CD4-positive, alpha-beta T cell treated with Interferon alpha-2 for 1 hour (primary cell): ENCODE data around the gene CTBP1.

Source experiments
- DNase-seq, 2 donors: peaks; one replicate each; pipeline ENCODE4 v3.0.0-alpha.2; 2020 to 2022

Gene CTBP1

GRCh38 chr4:1172228-1172851, 76.6 kb downstream of the CTBP1 start, which contains the start of gene SPON2:
Gene SPON2 (minus strand): TSS chr4:1172583.
- DNase-seq = no peak

GRCh38 chr4:1171311-1172227, 77.4 kb downstream of the CTBP1 start:
- peak; percentile 50 to 63 for DNase-seq

GRCh38 chr4:1170976-1171310, 78.0 kb downstream of the CTBP1 start:
- no peak for DNase-seq

GRCh38 chr4:1170156-1170975, 78.6 kb downstream of the CTBP1 start:
- DNase-seq = no peak

- no peak for DNase-seq
Observed at GRCh38 chr4:1169691-1170096, 79.2 kb downstream of the CTBP1 start.

- no peak for DNase-seq
Observed at GRCh38 chr4:1169171-1169671, 79.7 kb downstream of the CTBP1 start.

- no peak for DNase-seq
Observed at GRCh38 chr4:1168191-1169101, 80.5 kb downstream of the CTBP1 start.

GRCh38 chr4:1167244-1167949, 81.5 kb downstream of the CTBP1 start:
- DNase-seq = peak; percentile 93 to 94

- DNase-seq = no peak
Observed at GRCh38 chr4:1166509-1167243, 82.3 kb downstream of the CTBP1 start.

GRCh38 chr4:1164956-1165545, 83.9 kb downstream of the CTBP1 start:
- DNase-seq = no peak

- DNase-seq = no peak
Observed at GRCh38 chr4:1164444-1164843, 84.5 kb downstream of the CTBP1 start.

GRCh38 chr4:1164040-1164439, 84.9 kb downstream of the CTBP1 start:
- no peak for DNase-seq
